Measurements from ENCODE around the gene SARDH. TPM values are rescaled to one million over a fixed set of nuclear protein-coding genes. Genes with fewer than 3 reads are reported as not detected.
"Not testable (repeated sequence)": the region's sequence is repeated elsewhere in the genome, so short reads cannot be mapped to it uniquely, and the experiment has no call there.

The SARDH gene
- total RNA-seq, 1 donor from 2014 or later, result 1.3 TPM

DNA sequence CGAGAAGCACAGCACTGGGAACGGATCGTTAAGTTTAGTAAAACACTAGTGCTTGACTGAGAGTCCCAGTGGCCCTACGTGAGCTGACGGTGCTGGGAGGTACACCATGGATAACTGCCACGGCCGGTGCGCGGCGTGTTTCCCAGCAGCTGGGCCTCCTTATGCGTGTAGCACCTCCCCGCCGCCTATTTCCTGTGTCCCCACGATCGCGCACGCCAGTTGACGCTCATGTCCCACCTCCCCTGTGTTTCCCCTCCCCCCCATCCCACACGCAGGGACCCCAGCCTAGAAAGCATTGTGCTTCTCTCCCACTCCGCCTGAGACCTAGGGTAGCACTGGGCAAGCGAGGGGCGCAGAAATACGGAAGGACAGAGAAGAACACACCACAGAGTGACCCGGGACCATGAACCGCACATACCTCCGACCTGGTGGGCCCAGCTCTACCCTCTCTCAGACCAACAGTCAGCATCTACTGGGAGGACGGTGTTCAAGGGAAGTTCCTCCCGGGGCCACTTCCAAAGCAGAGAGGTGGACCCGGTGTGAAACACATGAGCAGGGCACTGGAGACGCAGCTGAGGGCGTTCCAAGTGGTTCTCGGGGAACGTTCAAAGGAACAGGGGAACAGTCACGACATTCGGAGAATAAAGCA, 56.4 kb downstream of the SARDH start:
- intact Hi-C loops (cut with DNase I), result loop anchor here (2.0 to 5.0 kb wide), 2 partner anchors 33 to 99 kb away; no protein-coding TSS in a partner anchor
- DNase-seq (ENCODE audit: low spot score), result no peak

DNA sequence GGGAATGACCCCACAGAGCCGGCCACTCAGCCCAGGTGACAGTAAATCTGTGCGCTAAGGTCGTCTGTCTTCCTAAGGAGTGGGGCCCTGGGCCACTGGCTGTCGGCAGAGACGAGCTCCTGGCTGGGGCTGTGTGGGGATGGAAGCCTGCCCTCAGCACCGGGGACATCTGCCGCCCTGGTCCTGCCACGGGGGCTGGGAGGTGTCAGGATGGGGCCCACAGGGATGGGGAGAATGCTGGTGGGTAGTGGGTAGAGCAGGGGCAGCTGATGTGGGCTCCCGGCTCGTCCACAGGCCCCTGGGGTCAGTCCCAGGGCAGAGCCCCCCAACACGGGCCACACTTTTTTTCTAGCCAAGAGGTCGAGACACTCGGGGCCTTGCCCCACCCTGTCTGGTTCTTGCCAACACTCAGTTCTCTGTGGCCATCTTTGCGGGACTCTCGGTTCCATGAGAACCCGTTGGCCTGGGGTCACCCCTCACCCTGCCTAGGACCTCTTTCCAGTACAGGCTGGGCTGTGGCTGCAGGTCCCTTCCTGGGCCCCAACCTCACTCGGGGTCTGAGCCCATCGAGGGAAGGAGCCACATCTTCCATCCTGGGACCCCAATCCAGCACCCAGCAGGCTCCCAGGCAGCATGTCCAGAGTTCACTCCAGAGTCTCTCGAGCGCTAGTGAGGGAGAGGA, 57.0 kb downstream of the SARDH start:
- intact Hi-C loops (cut with DNase I), result loop anchor here (5.0 kb wide), 1 partner anchor 99 kb away; no protein-coding TSS in a partner anchor
- DNase-seq (ENCODE audit: low spot score), result no peak

DNA sequence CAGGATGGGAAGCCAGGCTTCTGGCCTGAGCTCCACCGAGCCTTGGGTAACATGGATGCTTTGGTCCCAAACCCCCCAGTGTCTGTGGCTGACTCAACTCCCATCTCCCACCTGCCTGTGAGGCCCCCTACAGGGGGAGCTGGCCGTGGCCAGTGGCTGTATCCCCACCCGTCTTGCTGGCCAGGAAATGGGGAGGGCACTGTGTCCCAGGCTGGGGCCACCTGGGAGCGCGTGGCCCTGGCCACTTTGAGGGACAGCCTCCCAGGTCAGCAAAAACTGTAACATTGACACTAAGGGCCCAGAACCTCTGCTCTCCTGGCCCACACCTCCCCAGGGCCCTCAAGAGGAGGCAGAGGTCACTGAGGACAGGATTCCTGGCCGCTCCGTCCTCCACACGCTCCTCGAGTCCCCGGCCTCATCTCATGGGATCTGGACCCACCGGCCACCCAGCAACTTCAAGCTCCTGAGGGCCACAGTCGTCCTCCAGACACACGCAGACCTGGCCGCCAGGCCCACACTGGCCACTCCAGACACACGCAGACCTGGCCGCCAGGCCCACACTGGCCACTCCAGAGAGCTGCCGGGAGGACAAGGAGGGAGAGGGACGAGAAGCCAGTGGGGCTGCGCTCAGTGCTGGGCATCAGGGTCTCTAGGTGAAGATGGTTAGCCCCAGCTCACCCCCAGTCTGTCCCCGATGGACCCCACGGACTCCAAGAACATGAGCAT, 57.7 kb downstream of the SARDH start:
- no peak for DNase-seq (ENCODE audit: low spot score)
- intact Hi-C loops (cut with DNase I), result loop anchor here (5.0 kb wide), 1 partner anchor 98 kb away; no protein-coding TSS in a partner anchor

DNA sequence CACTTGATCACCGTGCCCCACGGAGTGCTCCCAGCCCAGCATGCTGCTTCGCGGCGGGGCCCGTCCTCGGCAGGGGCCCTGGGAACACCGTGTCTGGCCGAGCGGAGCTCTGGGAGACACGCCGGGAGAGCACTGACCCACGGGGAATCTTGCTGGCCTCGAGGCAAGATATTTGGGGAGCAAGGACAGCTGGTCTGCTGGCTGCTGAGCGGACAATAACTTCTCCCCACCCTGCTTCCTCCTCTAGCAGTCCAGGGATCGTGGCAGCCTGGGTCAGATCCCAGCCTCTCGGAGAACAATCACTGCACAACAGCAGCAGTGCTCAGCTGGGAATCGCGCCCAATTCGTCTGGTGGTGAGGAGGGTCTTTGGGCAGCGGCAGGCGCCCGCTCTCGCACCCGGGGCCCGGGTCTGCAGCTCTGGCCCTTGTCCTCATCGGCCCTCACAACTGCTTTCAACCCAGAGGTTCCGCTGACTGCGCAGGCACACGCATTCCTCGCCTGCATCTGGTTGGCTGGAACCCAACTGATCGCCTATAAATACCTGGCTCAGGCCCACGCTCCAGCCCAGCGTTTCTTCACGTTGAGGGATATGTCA, 58.6 kb downstream of the SARDH start:
- intact Hi-C loops (cut with DNase I), result loop anchor here (5.0 kb wide), 1 partner anchor 97 kb away; no protein-coding TSS in a partner anchor
- no peak for DNase-seq (ENCODE audit: low spot score)

DNA sequence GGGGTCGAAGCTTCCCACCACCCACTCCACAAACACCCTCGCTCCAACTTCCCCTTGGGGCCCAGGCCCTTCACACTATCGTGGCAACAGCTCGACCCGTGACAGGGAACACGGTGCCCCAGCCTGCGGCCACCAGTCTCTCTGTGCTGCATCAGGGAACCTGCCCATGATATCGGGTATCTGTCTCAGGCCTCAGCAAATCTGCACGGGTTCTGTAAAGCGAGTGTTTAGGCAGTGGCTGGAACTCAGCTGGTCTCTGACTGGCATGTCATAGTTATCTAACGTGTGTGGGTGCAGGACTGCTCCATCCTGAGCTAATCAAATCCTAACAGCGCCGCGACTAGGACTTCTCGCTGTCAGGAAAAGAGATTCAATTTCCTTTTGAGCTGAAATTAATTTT, 59.1 kb downstream of the SARDH start:
- DNase-seq (ENCODE audit: low spot score), result no peak

DNA sequence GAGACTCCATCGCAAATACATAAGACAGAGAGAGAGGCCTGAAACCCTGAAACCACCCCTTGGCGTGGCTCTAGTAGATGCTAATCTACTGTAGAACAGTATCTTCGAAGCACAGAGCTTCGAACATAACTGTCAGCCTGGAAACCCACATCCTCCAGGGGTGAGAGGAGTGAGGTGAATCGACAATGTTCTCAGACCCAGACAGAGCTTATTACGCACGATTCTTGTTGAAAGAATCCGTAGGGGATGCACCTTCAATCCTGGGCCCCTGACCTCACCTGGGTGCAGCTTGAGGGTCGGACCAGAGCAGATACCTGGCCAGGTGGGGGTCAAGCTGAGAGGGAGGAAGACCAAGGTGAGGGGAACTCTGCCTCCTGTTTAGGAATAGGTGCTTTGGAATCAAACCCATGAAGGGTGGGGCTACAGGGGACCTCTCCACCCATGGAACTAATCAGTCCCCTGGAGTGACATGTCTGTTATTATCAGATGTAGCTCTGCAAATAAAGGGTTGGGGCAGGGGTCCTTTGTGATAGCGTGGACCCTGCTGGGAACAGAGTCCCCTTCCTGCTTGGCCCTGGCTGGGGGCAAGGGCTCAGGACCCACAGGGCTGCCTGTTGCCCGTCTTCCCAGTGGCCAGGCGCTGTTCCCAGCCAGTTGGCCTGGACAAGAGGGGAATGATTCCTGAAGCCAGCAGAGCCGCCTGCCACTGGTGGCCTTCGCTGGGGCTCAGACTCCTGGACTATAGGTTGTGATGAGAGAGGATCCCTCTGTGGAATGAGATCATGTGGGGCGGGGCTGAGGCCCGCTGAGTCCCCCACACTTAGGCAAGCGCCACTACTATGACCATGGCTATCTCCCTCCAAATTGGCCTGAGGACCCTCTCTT, 60.8 kb downstream of the SARDH start:
- DNase-seq (ENCODE audit: low spot score), result no peak
- intact Hi-C loops (cut with DNase I), result no loop called here

More for the DNA sequence above, 59.1 kb downstream of the SARDH start:
- intact Hi-C loops (cut with DNase I), result no loop called here

DNA sequence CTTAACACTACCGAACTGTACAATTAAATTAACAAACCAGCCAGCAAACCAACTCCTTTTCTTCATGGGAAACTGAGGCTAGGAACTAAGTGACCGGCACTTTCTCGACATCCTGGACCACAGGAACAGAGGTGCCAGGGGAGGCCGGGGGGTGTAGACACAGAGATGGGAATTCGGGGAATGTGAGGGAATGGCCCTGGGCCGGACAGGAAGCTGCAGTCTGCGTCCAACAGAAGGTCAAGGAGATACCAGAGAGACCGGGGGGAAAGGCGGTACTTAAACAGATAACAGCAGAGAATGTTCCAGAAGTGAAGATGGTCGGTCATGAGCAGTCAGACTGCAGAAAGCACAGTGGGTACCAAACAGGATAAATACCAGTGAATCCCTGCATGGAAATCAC, 61.7 kb downstream of the SARDH start:
- DNase-seq (ENCODE audit: low spot score), result no peak
- intact Hi-C loops (cut with DNase I), result no loop called here

DNA sequence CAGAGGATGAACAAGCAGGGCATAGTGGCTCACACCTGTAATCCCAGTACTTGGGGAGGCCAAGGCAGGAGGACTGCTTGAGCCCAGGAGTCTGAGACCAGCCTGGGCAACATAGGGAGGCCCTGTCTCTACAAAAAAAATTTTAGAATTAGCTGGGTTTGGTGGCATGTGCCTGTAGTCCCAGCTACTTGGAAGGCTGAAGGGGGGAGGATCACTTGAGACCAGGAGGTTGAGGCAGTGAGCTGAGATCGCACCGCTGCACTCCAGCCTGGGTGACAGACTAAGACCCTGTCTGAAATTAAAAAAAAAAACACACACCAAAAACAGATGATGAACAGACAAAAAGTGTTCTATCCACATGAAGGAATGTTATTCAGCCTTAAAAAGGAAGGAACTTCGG, 62.4 kb downstream of the SARDH start:
- intact Hi-C loops (cut with DNase I), result not testable (repeated sequence)

DNA sequence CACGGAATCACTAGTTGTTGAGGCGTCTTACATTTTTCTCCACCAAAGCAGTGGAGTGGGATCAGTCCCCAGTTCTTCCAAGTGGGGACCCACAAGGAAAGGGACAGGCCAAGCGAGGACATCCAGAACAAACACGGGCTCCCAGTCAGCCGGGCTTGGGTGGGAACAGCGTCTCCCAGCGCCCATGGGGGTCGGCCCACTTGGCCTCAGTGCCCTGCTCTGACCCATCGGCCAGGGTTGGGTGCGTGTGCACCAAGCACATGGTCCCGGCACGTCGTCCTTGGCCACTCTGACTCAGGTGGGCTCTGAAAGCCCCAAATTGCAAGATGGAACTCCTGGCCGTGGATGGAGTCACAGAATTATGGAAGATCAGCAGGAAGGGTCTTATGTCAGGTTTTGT, 64.1 kb downstream of the SARDH start:
- no peak for DNase-seq (ENCODE audit: low spot score)
- intact Hi-C loops (cut with DNase I), result no loop called here

More for the DNA sequence above, 62.4 kb downstream of the SARDH start:
- not testable (repeated sequence) for DNase-seq (ENCODE audit: low spot score)

DNA sequence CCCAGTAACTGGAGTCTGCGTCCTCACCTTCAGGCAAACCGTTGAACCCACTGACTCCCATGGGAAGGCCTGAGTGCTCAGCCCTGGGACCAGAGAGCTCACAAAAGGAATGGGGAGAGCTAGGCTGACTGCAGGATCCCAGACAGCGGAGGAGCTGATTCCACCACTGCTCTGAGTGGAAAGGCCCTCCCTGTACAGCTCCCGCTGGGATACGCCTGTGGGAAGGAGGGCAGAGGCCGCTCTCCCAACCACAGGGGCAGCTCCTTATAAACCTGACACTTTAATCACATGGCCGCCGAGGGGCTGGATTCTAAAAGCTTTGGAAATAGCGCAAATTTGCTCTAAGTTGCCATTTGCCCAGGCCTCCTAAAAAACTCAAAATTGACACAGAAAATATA, 64.9 kb downstream of the SARDH start:
- no peak for DNase-seq (ENCODE audit: low spot score)
- intact Hi-C loops (cut with DNase I), result no loop called here

DNA sequence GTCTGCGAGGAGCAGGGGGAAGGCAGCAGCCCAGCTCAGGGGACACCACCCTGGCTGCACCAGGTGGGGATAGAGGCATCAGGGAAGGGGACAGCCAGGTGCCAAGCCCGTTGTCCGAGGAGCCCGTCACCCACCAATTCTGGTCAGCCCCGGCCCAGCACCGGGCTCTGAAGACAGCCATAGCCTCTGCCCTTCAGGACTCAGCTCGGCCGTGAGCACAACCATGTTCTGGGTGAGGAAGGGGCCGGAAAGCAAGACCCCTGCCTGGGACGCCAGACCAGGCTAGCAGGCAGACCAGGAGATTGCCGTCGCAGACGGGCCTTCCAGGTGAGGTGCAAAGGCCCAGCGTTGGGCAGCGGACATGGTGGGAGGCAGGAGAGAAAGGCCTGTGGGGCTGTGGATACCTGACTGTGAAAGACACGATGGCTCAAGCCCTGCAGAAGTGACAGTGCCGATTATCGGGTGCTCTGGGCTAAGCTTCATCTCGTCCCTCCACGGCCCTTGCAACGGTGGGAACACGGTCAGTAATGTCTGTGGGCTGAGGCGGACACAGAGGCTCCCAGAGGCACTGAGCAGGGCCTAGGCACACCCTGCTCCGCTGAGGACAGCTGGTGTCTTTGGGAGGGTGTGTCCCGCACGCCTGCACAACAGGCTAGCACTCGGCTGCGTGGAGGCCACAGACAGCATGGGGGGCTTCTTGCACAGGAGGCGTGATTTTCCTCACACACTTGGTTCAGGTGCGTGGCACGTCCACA, 65.5 kb downstream of the SARDH start:
- intact Hi-C loops (cut with DNase I), result no loop called here

DNA sequence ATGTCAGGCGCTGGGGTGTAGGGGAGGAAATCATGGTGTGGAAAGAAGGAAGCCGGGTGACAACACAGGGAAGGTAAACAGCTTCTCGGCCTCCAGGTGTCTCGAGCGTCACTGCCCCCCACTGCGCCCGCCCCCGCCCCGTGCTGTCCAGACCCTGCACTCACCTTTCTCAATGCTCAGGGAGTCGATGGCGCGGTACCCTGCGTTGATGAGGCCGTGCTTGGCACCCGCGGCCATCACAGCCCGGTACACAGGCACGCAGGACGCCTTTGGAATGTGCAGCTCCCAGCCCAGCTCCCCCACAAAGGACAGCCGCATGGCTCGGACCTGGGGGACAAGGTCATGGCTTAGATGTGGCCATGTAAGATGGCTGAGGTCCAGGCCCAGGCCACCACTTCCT, 66.8 kb downstream of the SARDH start:
- no peak for DNase-seq (ENCODE audit: low spot score)
- intact Hi-C loops (cut with DNase I), result no loop called here

More for the DNA sequence above, 65.5 kb downstream of the SARDH start:
- DNase-seq (ENCODE audit: low spot score), result no peak

DNA sequence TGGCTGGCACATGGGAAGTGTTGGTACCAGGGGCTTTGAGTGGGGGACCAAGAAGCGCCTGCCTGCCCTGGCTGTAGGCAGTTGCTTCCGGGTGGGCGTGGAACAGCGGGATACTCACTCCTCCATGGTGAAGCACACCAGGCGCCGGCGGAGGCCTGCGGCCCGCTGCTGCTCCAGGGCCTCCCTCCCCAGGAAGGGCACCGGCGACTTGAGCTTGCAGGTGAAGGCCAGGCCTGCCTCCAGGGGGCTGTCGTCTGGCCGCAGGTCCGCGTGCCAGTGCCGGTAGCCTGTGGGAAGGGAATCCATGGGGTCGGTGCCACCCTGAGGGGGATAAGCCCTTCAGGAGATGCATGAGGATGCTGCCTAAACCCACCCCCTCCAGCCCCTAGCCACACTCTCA, 67.7 kb downstream of the SARDH start:
- intact Hi-C loops (cut with DNase I), result no loop called here

DNA sequence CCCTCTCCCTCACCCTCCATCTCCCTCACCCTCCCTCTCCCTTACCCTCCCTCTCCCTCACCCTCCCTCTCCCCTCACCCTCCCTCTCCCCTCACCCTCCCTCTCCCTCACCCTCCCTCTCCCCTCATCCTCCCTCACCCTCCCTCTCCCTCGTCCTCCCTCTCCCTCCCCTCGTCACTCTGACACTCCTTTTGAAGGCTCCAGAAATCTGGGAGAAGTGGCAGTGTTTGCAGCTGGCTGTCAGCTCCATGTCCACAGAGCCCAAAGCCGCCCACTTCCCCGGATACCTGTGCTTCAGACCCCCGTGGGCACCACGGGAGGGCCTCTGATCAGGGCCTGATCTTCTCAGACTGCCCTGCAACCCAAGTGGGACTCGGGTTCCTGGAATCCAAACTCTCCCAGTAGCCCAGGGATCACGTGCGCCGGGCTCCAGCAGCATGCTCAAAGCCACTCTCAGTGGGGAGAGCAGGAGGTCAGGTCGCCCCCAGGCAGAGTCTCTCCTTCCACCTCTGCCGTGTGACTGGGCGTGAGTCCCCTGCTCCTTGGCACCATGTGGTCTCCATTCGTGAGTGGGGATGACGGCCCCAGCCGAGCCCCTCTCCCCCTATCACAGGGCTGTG, 68.9 kb downstream of the SARDH start:
- DNase-seq (ENCODE audit: low spot score), result no peak

More for the DNA sequence above, 67.7 kb downstream of the SARDH start:
- no peak for DNase-seq (ENCODE audit: low spot score)

DNA sequence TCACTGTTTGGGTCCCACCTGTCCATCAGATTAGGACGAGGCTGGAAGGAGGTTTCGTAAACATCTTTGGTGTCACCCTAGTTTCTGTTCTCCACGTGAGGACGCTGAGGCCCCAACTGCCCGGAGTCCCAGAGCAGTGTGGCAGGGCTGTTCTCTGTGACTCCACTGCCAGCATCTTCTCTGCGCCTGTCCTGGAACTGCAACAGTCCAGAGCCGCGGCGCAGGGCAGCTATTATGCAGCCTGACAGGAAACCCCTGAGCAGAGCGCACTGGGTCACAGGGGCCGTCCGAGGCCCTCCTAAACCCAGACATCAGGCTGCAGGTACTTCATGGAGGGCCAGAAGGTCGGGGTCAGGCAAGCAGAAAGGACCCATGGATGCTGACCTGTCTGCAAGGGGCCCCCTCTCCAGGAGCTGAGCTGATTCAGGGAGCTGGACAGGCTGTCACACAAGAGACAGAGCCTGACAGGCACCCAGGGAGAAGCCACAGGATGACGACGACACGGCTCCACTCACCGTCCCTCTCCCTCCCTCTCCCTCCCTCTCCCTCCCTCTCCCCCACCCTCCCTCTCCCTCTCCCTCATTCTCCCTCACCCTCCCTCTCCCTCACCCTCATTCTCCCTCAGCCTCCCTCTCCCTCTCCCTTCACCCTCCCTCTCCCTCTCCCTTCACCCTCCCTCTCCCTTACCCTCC, 70.2 kb downstream of the SARDH start:
- intact Hi-C loops (cut with DNase I), result no loop called here
- DNase-seq (ENCODE audit: low spot score), result no peak

More for the DNA sequence above, 68.9 kb downstream of the SARDH start:
- intact Hi-C loops (cut with DNase I), result no loop called here

DNA sequence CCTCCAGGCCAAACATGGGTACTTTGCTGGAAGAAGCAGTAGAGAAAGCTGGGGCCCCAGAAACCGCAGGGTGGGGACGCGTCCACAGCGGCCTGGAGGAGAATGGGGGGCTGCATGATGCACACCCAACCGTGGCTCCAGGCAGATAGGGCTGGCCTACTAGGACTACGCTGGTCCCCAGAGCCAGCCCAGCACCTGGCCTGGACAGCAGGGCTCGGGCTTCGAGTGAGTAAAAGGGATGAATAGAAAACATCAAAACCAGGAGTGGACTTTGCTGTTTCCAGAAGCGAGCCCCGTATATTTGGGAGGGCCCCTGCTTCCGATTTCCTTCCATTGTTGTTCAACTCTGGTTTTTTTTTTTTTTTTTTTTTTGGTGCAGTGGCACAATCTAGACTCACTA, 71.3 kb downstream of the SARDH start:
- intact Hi-C loops (cut with DNase I), result no loop called here
- no peak for DNase-seq (ENCODE audit: low spot score)

DNA sequence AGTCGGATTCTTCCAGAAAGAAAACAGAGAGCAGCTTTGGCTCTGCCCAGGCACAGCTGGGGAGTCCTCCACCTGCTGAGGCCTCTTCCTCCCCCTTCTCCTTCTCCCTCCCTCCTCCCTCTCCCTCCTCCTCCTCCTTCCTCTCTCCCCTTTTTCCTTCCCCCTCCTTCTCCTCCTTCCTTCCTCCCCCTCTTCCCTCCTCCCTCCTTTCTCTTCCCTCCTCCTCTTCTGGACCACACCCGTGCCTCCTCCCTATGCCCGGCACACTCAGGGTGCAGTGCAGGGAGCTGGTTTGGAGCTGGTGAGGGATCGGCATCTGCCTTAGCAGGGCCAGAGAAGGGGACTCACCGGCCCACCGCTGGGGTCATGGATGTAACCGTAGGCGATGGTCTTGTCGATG, 71.8 kb downstream of the SARDH start:
- intact Hi-C loops (cut with DNase I), result no loop called here
- no peak for DNase-seq (ENCODE audit: low spot score)
